ENCODE results near the gene ACOT2. TPM values are rescaled to one million over a fixed set of nuclear protein-coding genes. Genes with fewer than 3 reads are reported as not detected.

ACOT2 gene, protein sequence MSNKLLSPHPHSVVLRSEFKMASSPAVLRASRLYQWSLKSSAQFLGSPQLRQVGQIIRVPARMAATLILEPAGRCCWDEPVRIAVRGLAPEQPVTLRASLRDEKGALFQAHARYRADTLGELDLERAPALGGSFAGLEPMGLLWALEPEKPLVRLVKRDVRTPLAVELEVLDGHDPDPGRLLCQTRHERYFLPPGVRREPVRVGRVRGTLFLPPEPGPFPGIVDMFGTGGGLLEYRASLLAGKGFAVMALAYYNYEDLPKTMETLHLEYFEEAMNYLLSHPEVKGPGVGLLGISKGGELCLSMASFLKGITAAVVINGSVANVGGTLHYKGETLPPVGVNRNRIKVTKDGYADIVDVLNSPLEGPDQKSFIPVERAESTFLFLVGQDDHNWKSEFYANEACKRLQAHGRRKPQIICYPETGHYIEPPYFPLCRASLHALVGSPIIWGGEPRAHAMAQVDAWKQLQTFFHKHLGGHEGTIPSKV
- total RNA-seq, result 7.8 and 10.3 TPM in 2 replicates

DNA sequence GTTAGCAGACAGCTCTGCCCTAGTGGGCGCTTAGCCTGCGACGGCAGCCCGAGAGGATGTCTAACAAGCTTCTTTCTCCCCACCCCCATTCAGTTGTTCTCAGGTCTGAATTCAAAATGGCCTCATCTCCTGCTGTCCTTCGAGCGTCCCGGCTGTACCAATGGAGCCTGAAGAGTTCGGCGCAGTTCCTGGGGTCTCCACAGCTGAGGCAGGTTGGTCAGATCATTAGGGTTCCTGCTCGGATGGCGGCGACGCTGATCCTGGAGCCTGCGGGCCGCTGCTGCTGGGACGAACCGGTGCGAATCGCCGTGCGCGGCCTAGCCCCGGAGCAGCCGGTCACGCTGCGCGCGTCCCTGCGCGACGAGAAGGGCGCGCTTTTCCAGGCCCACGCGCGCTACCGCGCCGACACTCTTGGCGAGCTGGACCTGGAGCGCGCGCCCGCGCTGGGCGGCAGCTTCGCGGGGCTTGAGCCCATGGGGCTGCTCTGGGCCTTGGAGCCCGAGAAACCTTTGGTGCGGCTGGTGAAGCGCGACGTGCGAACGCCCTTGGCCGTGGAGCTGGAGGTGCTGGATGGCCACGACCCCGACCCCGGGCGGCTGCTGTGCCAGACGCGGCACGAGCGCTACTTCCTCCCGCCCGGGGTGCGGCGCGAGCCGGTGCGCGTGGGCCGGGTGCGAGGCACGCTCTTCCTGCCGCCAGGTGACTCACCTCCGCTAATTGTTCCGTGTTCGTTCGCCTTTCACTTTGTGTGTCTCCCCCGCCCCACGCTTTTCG lies at the start of gene ACOT2:
Gene ACOT2, plus strand, starts transcription at position 29 of the 774 bp plus-strand sequence. Its CDS starts 28 bp downstream, at position 57.

DNA sequence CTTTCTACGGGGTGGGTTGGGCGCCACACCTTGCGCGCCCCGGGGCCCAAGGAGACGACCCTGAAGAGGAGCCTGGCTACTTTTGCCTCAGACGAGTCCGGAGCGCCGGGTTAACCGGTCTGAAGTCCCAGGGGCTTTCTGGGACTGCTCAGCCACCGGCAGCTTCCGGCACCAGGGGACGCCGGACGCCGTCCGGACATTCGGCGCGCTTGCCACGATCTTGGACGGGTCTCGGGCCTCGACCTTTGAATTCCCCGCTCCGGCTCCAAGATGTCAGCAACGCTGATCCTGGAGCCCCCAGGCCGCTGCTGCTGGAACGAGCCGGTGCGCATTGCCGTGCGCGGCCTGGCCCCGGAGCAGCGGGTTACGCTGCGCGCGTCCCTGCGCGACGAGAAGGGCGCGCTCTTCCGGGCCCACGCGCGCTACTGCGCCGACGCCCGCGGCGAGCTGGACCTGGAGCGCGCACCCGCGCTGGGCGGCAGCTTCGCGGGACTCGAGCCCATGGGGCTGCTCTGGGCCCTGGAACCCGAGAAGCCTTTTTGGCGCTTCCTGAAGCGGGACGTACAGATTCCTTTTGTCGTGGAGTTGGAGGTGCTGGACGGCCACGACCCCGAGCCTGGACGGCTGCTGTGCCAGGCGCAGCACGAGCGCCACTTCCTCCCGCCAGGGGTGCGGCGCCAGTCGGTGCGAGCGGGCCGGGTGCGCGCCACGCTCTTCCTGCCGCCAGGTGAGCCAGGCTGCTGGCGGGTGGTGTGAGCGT lies 22.9 kb downstream of the ACOT2 start, which contains the start of gene ACOT4:
Gene ACOT4, plus strand, starts transcription at position 184 of the 760 bp plus-strand sequence. Its CDS starts 87 bp downstream, at position 271.

DNA sequence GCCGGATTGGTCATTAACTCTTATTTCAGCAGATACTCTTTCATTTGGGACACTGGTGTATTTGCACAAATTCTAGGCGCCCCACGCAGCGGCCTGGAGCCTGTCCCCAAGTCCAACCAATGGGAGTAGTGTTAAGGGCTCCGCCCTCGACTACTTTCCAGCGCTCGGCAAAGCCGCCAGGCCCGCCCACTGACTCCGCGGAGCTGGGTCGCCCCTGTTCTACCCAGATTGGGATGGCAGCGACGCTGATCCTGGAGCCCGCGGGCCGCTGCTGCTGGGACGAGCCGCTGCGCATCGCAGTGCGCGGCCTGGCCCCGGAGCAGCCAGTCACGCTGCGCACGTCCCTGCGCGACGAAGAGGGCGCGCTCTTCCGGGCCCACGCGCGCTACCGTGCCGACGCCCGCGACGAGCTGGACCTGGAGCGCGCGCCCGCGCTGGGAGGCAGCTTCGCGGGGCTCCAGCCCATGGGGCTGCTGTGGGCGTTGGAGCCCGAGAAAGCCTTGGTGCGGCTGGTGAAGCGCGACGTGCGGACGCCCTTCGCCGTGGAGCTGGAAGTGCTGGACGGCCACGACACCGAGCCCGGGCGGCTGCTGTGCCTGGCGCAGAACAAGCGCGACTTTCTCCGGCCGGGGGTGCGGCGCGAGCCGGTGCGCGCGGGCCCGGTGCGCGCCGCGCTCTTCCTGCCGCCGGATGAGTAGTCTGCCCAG lies 43.5 kb downstream of the ACOT2 start, which contains the start of gene ACOT6:
Gene ACOT6, plus strand, starts transcription at position 179 of the 707 bp plus-strand sequence. Its CDS starts 55 bp downstream, at position 234.

Other genes with a start within 250 kb of the ACOT2 start
- 30.9 and 33.5 TPM in 2 replicates for gene NUMB, start 110.7 kb upstream of the ACOT2 start, total RNA-seq
- gene RIOX1, start 78.3 kb upstream of the ACOT2 start, total RNA-seq, result 24.0 and 28.1 TPM in 2 replicates
- 1.3 and 1.8 TPM in 2 replicates for gene ACOT1, start 32.1 kb upstream of the ACOT2 start, total RNA-seq
- 0.15 TPM in 1 of 2 replicates, not detected in the other for gene HEATR4, start 10.3 kb upstream of the ACOT2 start, total RNA-seq
- gene ACOT4, start 22.7 kb downstream of the ACOT2 start, total RNA-seq, result under 0.01 and 0.61 TPM in 2 replicates
- gene ACOT6, start 43.3 kb downstream of the ACOT2 start, total RNA-seq, result 0.30 TPM in 1 of 2 replicates, not detected in the other
- 6.2 and 12.0 TPM in 2 replicates for gene DNAL1, start 75.8 kb downstream of the ACOT2 start, total RNA-seq
- gene PNMA1, start 145.2 kb downstream of the ACOT2 start, total RNA-seq, result 21.1 and 22.7 TPM in 2 replicates

Data from epithelial cell of umbilical artery (primary cell).